GM21528 (cell line): ENCODE data around the gene GUCY2D.

Experiments used
- ATAC-seq: cut with Tn5 transposase; IDR thresholded peaks from one replicate; pipeline ENCODE4 v1.9.1; 2021; ENCODE audit warnings: mild to moderate bottlenecking, moderate library complexity; ENCODE audit not compliant: unreplicated experiment, low FRiP score

Gene GUCY2D

GRCh38 chr17:7989781-7990655 is 12.4 kb upstream of the GUCY2D start:
- peak; percentile 78 for ATAC-seq

GRCh38 chr17:7992516-7992915 is 9.9 kb upstream of the GUCY2D start:
- no peak for ATAC-seq

- ATAC-seq: no peak
Observed at GRCh38 chr17:7992924-7993323, 9.5 kb upstream of the GUCY2D start.

GRCh38 chr17:7993972-7994589 is 8.3 kb upstream of the GUCY2D start:
- no peak for ATAC-seq

GRCh38 chr17:7995724-7996123 is 6.7 kb upstream of the GUCY2D start:
- no peak for ATAC-seq

- ATAC-seq: no peak
Observed at GRCh38 chr17:7997186-7997585, 5.2 kb upstream of the GUCY2D start.

GRCh38 chr17:8002721-8003593 is 542 bp downstream of the GUCY2D start:
- ATAC-seq: no peak

- no peak for ATAC-seq
Observed at GRCh38 chr17:8003594-8004181, 1.3 kb downstream of the GUCY2D start.

- no peak for ATAC-seq
Observed at GRCh38 chr17:8004899-8005298, 2.5 kb downstream of the GUCY2D start.

GRCh38 chr17:8005357-8005756 is 2.9 kb downstream of the GUCY2D start:
- ATAC-seq: no peak

- ATAC-seq: no peak
Observed at GRCh38 chr17:8005967-8006730, 3.7 kb downstream of the GUCY2D start.

GRCh38 chr17:8006836-8007680 is 4.6 kb downstream of the GUCY2D start:
- no peak for ATAC-seq

GRCh38 chr17:8007836-8008235 is 5.4 kb downstream of the GUCY2D start:
- ATAC-seq: no peak

GRCh38 chr17:8012045-8012580 is 9.7 kb downstream of the GUCY2D start:
- ATAC-seq: no peak

GRCh38 chr17:8012996-8013640 is 10.7 kb downstream of the GUCY2D start:
- ATAC-seq: no peak

GRCh38 chr17:8013731-8014557 is 11.5 kb downstream of the GUCY2D start:
- ATAC-seq: no peak

- no peak for ATAC-seq
Observed at GRCh38 chr17:8014558-8014850, 12.1 kb downstream of the GUCY2D start.
